NAMALWA (cell line): ENCODE data around the gene MTIF3.
"Not testable (repeated sequence)": the region's sequence is repeated elsewhere in the genome, so short reads cannot be mapped to it uniquely, and the experiment has no call there.

Source experiments
- DNase-seq: peaks from one replicate; pipeline ENCODE4 v3.0.0-alpha.2; 2015; ENCODE audit warnings: low spot score

Gene MTIF3

DNA sequence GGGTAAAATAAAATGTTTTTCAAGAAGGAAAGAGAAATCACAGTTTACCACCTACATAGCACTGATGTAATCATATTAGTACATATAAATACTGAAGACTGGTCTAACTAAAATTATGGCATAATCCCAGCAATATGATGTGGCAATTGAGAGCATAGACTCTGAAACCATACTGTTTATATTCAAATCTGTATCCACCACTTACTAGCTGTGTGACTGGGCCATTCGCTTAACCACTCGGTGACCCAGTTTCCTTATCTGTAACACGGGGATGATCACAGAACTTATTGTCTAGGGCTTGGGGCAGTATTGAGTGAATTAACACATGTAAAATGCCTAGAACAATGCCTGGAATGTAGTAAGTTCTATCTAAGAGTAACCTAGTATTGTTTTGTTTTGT, 39.0 kb downstream of the MTIF3 start:
- no peak for DNase-seq

DNA sequence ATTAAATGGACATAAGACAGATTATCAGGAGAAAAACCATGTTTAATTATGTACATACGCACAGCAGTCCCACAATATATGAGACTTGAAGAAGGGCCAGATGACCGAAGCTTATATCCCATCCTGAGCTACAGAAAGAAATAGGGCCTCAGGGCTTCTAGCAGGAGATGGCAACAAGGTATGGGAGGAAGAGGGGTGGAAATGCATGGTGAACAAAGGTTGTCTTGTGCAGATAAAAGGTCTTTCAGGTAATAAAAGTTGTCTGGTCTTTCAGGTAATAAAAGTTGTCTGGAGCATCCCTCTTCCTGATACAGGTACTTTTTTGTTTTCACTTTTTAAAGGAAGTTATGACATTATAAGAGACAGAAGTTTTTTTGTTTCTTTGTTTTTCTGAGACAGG, 41.4 kb downstream of the MTIF3 start:
- no peak for DNase-seq

DNA sequence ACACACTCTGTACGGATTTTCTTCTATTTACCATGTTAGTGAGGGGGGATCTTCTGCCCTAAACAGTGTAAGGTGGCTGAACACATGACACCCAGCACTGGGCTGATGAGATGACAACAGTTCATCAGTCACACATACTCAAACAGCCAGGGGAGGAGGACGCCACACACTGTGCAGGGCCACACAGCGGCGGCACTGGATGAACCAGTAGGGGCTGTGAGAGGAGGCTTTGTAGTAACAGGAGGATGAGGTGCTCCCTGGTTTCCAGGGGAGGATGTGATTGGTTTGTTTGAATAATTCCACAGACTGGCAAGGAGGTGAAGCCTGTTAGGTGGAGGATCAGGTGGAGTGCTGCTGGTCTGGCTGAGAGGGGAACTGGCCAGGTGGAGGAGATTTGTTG, 42.3 kb downstream of the MTIF3 start:
- DNase-seq, result no peak

DNA sequence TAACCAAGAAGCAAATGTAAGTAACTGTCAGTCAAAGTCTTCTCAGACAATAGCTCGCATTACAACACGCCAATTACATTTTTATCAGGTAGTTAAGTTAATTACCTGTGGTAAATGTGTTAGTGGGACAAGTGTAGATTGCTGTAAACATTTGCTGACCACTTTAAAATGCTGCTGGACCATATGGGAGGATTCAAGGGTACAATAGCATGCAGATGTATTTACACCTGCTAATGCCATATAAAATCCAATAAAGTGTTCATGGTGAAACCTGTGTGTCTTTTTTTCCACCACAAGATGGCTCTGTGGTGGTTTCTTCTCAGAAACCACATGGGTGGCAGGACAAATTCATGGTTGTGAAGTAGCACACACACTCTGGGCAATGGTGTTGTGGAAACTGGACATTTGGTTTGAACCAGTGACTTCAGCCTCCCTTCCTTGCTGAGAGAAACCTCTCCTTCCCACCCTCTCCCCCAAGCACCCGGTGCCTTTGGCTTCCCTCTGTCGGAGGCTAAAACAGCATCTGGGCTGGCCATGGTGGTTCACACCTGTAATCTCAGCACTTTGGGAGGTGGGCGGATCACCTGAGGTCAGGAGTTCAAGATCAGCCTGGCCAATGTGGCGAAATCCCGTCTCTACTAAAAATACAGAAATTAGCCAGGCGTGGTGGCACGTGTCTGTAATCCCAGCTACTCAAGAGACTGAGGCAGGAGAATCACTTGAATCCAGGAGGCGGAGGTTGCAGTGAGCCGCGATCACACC, 44.0 kb downstream of the MTIF3 start:
- DNase-seq, result peak; percentile 73

DNA sequence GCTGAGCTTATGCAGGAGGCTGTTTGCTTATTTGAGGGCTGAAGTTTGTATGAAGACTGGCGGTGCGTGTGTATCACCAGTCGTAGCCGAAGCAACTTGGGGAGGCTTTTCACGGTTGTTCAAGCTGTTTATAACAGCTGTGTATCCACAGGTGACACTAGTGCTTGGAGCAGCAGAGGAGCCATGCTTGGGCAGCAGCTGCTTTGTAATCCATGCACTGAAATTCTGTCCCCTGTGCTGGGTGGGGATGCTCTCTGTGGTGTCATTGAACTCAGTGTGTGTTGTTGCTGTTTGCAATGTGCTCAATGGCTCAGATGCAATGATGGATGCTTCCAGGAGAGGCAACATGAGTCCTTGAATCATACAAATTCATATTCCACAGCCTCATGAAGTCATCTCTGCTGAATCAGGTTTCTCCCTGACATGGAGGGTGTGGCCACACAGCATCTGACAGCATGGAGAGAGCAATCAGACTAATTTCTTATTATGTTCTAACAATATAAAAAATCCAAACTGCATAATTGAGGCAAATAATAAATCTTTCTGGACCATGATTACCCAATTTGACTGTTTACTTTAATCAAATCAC, 44.7 kb downstream of the MTIF3 start:
- peak; percentile 31 for DNase-seq

DNA sequence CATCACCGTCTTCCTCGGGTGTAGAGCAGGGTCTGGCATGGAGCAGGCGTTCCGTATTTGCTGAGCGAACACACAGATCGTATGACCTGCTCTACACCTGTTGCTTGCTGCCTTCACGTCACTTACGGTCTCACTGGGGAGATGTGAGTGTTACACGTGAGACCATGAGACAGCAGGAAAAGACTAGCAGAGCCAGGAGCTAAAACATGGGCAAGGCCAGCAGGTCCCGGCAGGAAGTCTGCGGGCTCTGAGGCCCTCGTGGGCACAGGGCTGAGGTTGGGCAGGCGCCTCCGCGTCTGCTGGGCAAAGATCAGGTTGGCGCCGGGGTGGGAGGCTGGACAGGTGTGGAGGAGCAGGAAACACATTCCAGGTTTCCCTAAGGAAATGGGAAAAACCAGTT, 45.7 kb downstream of the MTIF3 start:
- DNase-seq, result no peak

DNA sequence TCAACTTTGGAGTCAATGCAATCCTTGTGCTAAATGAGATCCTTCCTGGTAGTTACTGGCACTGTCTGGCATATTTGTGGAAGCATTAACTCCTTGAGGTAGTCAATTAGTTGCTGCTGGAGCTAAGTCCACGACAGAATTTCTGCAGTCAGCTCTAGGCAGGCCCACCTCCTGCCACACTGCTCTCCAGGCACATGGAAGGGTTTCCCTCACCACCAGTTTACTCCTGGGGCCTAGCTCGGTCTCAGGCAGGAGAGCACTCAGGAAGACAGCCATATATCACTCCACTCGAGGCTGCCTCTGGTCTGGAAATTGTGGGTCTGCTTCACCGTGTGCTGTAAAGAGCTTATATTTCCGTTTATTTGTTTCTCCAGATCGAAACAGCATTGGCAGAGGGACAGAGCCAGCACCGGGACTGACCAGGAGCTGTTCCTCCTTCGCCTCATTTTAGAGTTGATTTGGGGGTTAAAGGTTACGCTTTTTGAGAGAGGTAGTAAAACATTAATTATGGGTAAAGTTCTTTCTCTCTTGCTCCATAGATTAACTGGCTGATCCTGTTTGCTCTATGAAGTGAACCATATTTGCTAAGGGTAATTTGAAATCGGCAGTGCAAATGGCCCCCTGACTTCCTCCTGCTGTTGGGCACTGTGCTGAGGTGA, 46.5 kb downstream of the MTIF3 start:
- no peak for DNase-seq

DNA sequence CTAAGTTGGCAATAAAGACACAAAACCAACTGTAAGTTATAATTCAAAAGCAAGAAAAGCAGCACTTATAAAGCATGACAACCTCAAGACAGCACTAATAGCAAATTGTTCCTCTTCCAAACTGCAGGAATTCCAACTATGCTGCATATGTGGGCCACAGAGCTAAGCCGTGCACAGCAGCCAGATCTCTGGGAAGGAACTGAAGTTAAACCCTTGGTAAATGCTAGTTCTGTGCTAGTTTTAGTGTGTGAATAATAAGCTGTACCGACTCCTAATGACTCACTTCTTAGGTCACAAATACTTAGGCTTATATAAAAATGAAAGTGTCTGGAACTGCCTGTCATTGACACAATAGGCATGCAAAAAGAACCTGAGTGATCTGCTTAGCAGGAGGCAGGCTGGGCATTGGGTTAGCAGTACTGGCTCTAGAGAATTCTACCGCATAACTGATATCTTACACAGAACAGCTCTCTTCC, 47.1 kb downstream of the MTIF3 start:
- no peak for DNase-seq

DNA sequence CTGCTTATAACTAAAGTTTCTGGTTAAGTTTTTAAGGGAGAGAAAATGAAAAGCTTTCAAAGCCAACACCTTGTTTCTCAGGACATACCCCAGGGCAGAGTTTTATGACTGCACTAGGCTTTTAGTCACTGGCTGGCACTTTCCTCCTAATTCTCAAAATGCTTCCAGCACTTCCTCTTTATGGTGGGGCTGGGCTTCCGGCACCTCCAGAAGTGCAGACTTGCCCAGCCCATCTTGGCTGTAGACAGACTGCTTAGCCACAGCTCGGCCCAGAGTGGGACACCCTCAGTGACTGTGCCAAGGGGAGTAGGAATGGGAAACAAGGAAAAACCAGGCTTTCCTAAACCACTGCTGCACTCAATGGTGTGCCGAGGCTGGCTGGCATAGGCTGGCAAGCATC, 49.2 kb downstream of the MTIF3 start:
- no peak for DNase-seq

DNA sequence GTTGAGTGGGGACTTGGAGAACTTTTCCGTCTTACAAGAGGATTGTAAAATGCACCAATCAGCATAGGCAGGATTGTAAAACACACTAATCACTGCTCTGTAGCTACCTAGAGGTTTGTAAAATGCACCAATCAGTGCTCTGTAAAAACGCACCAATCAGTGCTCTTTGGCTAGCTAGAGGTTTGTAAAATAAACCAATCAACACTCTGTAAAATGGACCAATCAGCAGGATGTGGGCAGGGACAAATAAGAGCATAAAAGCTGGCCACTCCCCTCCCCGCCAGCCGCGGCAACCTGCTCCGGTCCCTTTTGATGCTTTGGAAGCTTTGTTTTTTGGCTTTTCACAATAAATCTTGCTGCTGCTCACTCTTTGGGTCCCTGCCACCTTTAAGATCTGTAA, 50.0 kb downstream of the MTIF3 start:
- not testable (repeated sequence) for DNase-seq

DNA sequence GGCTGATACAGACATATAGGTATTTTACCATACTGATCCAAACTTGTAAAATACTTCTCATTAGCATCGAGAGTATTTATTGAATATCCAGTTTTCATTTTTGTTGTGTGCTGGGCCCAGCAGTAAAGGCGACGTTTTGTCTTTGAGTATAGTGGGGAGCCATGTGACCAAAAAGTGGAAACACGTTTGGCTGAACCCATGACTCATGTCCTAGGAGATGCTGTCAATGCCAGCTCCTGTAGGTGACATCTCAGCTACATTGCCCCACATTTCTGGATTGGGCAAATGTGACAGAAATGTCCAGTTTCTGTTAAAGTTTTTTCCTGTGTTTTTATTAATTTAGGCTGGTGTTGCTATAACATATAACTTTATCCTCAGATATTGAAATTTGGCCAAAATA, 52.0 kb downstream of the MTIF3 start:
- DNase-seq, result no peak

DNA sequence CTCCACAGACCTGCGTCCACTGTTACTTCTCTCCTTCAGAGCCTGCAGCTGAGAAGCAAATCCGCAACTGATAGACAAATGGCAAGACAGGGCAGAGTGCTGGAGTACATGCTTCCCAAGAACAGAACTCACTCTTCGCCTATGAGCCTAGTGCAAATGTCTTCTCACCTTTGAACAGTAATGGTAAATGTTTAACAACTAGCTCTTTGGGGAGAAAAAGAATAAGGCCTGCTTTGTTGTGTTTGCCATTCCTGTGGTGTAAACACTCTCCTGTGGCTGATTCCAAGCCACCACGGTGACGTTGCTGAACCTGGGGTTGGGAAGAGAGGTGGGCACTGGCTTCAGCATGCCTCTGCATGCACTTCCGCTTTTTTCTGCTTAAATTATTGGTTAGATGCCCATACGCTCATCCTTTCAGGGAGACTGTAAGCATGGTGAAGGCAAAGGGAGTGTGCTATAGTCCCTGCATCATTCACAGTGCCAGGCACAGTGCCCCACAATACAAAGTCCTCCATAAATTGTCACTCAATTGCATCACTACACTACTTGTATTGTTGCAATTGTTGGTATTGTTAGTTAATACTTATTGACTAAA, 54.0 kb downstream of the MTIF3 start:
- DNase-seq, result no peak

DNA sequence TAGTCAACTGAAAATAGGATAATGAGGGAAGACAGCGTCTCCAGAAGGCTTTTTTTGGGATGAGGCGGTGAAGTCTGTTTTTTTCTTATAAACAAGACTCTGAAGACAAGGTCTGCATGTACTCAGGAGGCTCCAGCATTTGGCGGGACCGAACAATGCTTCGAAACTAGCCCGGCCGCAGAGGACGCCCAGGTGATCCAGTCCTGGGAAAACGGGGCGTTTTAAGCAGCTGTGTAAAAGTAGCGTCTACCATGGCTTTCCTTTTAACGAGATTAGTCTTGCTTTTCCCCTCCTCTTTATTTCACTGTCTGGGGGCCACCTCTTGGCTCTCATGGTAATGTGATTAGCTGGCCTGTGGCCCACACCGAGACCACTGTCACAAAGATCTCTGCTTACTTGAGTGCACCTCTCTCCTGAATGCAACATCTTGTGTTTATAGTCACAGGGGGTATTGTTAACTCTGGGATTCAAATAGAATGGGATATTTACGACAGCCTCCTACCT, 55.3 kb downstream of the MTIF3 start:
- no peak for DNase-seq

DNA sequence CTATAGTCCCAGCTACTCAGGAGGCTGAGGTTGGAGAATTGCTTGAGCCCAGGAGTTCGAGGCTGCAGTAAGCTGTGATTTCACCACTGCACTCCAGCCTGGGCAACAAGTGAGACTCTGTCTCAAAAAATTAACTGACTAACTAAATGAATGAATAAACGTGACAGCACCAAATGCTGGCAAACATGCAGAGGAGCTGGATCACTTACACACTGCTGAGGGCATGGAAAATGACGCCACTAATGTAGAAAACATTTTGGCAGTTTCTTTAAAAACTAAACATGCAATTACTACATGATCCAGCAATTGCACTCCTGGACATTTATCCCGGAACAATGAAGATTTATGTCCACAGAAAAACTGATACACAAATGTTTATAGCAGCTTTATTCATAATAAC, 57.3 kb downstream of the MTIF3 start:
- DNase-seq, result no peak

DNA sequence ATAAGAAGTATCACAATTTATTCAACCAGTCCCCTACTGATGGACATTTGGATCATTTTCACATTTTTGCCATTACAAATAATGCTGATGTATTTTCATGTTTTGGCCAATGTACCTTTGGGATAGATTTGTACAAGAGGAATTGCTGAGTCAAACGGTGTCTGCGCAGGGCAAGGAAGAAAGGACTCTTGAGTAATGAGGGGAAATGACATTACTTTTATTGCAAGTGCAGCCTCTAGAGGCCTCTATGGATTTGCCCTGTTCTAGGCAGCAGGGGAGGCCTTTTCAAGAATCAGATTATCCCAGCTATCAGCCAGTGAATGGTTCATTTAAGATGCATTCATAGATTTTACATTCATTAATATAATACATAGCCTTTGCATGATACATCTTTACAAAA, 58.9 kb downstream of the MTIF3 start:
- no peak for DNase-seq

DNA sequence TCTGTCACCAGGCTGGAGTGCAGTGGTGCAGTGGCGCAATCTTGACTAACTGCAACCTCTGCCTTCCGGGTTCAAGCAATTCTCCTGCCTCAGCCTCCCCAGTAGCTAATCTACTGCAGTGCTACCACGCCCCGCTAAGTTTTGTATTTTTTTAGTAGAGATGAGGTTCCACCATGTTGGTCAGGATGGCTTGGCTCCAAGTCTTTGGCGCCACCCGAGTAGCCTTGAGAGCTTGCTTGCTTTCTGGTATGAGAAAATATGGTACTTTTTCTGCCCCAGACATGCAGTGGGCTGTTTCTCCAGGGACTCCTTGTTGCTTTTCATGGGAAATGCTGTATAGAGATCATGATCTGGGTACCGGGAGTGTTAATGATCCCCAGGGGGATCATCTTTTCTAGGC, 60.5 kb downstream of the MTIF3 start:
- no peak for DNase-seq

DNA sequence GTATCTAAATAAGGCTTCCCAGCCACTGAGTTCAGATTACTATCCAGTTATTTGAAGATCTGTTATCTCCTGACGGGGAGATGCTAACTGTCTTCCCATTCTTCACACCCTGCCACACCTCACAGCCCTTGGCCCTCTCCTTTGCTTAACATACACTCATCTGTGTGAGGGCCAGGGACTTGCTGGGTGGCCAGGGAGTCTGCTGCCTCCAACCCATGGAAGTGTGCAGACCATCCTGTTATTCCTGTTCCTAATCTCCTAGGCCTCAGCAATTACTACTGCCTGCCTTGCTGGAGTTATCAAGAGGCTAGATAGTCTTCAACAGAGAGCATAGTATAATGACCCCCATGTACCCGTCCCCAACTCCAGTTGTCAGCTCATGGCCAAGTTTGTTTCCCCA, 62.1 kb downstream of the MTIF3 start:
- no peak for DNase-seq
